ENCODE measurements around the gene RDH11. TPM values are rescaled to one million over a fixed set of nuclear protein-coding genes. Genes with fewer than 3 reads are reported as not detected.
"Not testable (repeated sequence)": the region's sequence is repeated elsewhere in the genome, so short reads cannot be mapped to it uniquely, and the experiment has no call there.

RDH11 gene
- polyA plus RNA-seq (2012; ENCODE audit: insufficient read depth, insufficient read length) = 90.4 TPM

- H3K4me3 ChIP-seq (ENCODE audit: low read length) = peak within 1 kb of the TSS; percentile 95
These were observed at the start of gene RDH11 for GRCh38 chr14:67695394-67695949. TSS of gene RDH11 (minus strand) at chr14:67695764. CDS start at chr14:67695703, 61 bp downstream.

GRCh38 chr14:67744046-67744445 is 48.5 kb upstream of the RDH11 start:
- DNase-seq (ENCODE audit: low read depth, low spot score) = no peak
- no peak overlapping the region for H3K4me3 ChIP-seq (ENCODE audit: low read length)

More at GRCh38 chr14:67695394-67695949, at the start of gene RDH11:
- DNase-seq (ENCODE audit: low read depth, low spot score) = peak; percentile 89

- DNase-seq (ENCODE audit: low read depth, low spot score) = no peak
- H3K4me3 ChIP-seq (ENCODE audit: low read length) = no peak overlapping the region
These were observed 43.4 kb upstream of the RDH11 start for GRCh38 chr14:67738740-67739504.

GRCh38 chr14:67736771-67737170 is 41.2 kb upstream of the RDH11 start:
- DNase-seq (ENCODE audit: low read depth, low spot score) = no peak
- no peak overlapping the region for H3K4me3 ChIP-seq (ENCODE audit: low read length)

- no peak for DNase-seq (ENCODE audit: low read depth, low spot score)
- no peak overlapping the region for H3K4me3 ChIP-seq (ENCODE audit: low read length)
These were observed 40.0 kb upstream of the RDH11 start for GRCh38 chr14:67735336-67736147.

- no peak for DNase-seq (ENCODE audit: low read depth, low spot score)
These were observed 39.1 kb upstream of the RDH11 start for GRCh38 chr14:67734675-67735074.

GRCh38 chr14:67733616-67734015 is 38.1 kb upstream of the RDH11 start:
- H3K4me3 ChIP-seq (ENCODE audit: low read length) = no peak overlapping the region
- DNase-seq (ENCODE audit: low read depth, low spot score) = no peak

More at GRCh38 chr14:67734675-67735074, 39.1 kb upstream of the RDH11 start:
- H3K4me3 ChIP-seq (ENCODE audit: low read length) = no peak overlapping the region

- no peak for DNase-seq (ENCODE audit: low read depth, low spot score)
- no peak overlapping the region for H3K4me3 ChIP-seq (ENCODE audit: low read length)
These were observed 33.7 kb upstream of the RDH11 start for GRCh38 chr14:67729072-67729885.

GRCh38 chr14:67728258-67728657 is 32.7 kb upstream of the RDH11 start:
- H3K4me3 ChIP-seq (ENCODE audit: low read length) = no peak overlapping the region
- DNase-seq (ENCODE audit: low read depth, low spot score) = no peak

GRCh38 chr14:67727361-67727760 is 31.8 kb upstream of the RDH11 start:
- no peak overlapping the region for H3K4me3 ChIP-seq (ENCODE audit: low read length)
- no peak for DNase-seq (ENCODE audit: low read depth, low spot score)

GRCh38 chr14:67725171-67725570 is 29.6 kb upstream of the RDH11 start:
- DNase-seq (ENCODE audit: low read depth, low spot score) = no peak
- no peak overlapping the region for H3K4me3 ChIP-seq (ENCODE audit: low read length)

- no peak for DNase-seq (ENCODE audit: low read depth, low spot score)
These were observed 26.7 kb upstream of the RDH11 start for GRCh38 chr14:67722293-67722692.

GRCh38 chr14:67721875-67722274 is 26.3 kb upstream of the RDH11 start:
- no peak for DNase-seq (ENCODE audit: low read depth, low spot score)

More at GRCh38 chr14:67722293-67722692, 26.7 kb upstream of the RDH11 start:
- H3K4me3 ChIP-seq (ENCODE audit: low read length) = no peak overlapping the region

GRCh38 chr14:67719866-67720265 is 24.3 kb upstream of the RDH11 start:
- no peak for DNase-seq (ENCODE audit: low read depth, low spot score)
- no peak overlapping the region for H3K4me3 ChIP-seq (ENCODE audit: low read length)

More at GRCh38 chr14:67721875-67722274, 26.3 kb upstream of the RDH11 start:
- H3K4me3 ChIP-seq (ENCODE audit: low read length) = no peak overlapping the region

- DNase-seq (ENCODE audit: low read depth, low spot score); H3K4me3 ChIP-seq (ENCODE audit: low read length): not testable (repeated sequence)
These were observed 23.8 kb upstream of the RDH11 start for GRCh38 chr14:67719385-67719784.

GRCh38 chr14:67718265-67718664 is 22.7 kb upstream of the RDH11 start:
- H3K4me3 ChIP-seq (ENCODE audit: low read length) = no peak overlapping the region
- DNase-seq (ENCODE audit: low read depth, low spot score) = no peak

GRCh38 chr14:67717048-67717447 is 21.5 kb upstream of the RDH11 start:
- no peak for DNase-seq (ENCODE audit: low read depth, low spot score)
- H3K4me3 ChIP-seq (ENCODE audit: low read length) = no peak overlapping the region

GRCh38 chr14:67710209-67710608 is 14.6 kb upstream of the RDH11 start:
- no peak for DNase-seq (ENCODE audit: low read depth, low spot score)
- H3K4me3 ChIP-seq (ENCODE audit: low read length) = no peak overlapping the region

GRCh38 chr14:67709796-67710195 is 14.2 kb upstream of the RDH11 start:
- not testable (repeated sequence) for DNase-seq (ENCODE audit: low read depth, low spot score); H3K4me3 ChIP-seq (ENCODE audit: low read length)

All from Jurkat, Clone E6-1 (cell line).